ENCODE measurements around the gene HIVEP1.
"Not testable (repeated sequence)": the region's sequence is repeated elsewhere in the genome, so short reads cannot be mapped to it uniquely, and the experiment has no call there.

Gene HIVEP1

DNA sequence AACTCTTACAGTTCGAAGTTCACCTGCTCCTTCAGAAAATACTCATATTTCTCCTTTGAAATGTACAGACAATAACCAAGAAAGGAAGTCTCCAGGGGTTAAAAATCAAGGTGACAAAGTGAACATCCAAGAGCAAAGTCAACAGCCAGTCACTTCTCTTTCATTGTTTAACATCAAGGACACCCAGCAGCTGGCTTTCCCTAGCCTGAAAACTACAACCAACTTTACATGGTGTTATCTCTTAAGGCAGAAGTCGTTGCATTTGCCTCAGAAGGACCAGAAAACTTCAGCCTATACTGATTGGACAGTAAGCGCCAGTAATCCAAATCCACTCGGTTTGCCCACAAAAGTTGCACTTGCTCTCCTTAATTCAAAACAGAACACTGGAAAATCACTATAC, 113.3 kb downstream of the HIVEP1 start:
- no peak for FAIRE-seq

DNA sequence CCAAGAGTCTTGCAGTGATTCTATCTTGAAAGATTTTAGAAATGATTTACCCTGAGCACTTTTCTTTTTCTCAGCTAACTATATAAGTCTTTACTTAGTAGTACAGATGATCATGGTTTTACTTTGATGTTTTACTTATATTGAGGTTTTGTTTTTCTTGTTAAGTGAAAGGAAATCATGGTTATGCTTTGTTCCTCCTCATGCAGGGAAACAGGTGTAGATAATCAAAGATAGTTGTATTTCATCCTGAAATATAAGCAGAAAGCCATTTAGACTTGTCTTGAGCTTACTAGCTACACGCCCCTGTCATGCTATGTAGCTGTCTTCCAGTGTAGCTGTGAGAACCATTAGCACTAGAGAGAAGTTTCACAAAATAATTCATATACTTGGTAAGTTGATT, 113.9 kb downstream of the HIVEP1 start:
- FAIRE-seq, result no peak

DNA sequence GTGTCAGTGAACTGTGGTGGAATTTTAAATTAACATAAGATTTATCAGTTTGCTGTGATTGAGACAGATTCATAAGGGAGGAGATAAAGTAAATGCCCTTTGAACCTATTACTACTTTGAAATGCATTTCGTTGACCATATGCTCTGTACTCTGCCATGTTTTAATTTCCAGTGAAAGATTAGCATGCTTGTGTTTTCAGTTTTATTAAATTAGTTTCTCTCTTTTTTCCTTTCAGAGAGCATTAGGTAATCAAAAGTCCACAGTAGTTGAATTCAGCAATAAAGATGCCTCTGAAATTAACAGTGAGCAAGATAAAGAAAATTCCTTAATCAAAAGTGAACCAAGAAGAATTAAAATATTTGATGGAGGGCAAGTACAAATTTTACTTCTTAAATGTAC, 117.4 kb downstream of the HIVEP1 start:
- FAIRE-seq, result no peak

DNA sequence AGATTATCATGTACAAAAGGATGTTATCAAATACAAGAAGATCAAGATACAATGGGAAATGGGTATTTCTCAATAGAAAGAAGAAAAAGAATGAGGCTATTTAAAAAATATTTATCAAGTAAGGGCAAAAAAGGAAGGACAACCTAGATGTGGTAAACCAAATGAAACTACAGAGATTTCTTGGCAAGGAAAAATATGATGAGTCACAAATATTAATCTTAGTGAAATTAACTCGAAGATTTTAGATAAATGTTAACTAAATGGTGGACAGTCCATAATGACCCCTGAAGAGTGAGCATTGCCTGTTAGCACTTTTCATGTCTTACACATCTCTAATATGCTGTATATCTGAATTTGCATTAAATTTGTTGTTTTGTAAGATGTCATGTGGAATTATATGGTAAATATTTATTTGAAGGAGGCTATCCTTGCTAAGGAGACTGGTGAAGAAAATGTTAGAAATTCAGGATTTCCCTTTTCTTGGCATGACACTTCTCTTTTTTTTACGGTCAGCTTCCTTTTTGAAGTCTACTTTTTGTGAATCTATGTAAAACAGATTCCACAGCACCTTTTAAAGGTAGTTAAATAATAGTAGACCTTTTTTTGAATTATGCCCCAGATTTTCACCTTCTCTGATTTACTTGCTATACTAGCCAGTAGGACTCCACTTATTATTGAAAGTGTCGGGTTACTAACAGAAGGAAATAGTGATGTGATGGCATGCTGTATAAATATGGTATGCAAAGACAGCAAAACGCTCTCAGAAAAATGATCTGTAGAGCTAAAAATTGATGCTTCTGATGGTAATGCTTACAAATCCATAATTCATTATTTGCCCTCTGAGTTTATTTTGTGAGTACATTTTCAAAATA, 120.5 kb downstream of the HIVEP1 start:
- no peak for FAIRE-seq

DNA sequence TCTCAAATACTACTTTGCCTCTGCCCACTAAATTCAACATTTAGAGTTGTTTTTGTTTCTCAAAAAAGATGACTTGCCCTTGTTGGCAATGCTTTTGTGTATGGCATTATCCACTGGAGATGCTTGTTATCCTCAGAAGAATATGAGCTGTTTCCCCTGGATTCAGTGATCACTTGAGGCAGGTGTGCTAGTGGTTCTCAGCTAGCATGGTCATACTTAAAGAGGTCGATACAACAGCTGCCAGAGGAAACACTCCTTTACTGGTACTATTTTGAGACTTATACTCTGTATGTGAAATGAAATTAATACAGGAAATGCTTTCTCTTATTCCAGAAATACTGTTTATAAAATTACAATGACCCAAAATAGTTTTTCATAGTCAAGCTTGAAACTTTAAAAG, 122.5 kb downstream of the HIVEP1 start:
- no peak for FAIRE-seq

DNA sequence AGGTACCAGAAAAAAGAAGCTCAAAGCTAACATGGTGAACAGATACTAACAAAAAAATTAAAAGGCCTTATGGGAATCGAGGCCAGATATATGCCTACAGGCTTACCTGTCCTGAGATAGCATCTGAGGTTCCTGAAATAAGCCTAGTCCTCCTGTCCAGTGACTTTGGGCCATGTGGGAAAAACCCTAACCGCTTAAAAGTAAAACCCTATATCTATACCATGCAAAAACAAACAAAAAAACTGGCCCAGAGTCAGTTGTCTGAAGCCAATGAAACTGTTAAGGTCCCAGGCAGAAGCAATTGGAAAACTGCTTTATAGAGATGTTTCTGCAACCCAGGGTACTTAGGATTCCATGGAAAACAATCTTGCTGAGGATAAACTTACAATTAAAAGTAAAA, 122.9 kb downstream of the HIVEP1 start:
- FAIRE-seq, result no peak

DNA sequence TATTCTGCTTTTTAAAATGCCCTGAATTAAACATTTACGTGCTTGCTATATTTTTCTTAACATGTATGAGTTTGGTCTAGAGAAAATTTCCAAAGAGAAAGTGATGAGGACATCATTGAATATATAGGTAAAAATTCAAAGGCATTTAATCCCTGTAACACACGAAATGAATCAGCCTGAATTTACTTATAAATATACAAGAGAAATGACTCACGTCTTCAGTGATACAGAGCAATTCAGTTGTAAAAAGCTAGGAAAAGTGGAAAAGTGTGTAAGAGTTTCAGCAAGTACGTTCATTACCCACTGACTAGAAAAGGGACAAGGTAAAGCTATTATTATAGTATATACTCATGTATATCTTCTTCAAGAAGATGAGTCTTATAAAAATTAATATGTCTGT, 124.8 kb downstream of the HIVEP1 start:
- no peak for FAIRE-seq

DNA sequence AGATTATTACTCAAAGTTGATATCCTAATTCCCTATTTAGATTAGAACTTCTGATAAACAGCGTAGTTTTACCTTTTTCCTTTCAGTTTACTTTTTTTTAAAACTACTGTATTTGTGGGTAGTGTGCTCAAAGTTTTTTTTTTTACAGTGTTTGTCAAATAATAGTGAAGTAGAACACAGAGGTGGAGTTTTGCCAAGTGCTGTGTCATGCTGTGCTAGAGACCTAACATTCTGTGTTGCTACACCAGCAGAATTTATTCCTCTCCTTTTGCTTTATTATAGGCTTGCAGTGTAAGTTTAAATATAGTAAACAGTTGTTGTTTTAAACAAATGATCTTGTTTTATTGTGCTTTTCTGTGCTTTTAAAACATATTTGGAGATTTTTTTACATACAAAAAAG, 125.4 kb downstream of the HIVEP1 start:
- no peak for FAIRE-seq

DNA sequence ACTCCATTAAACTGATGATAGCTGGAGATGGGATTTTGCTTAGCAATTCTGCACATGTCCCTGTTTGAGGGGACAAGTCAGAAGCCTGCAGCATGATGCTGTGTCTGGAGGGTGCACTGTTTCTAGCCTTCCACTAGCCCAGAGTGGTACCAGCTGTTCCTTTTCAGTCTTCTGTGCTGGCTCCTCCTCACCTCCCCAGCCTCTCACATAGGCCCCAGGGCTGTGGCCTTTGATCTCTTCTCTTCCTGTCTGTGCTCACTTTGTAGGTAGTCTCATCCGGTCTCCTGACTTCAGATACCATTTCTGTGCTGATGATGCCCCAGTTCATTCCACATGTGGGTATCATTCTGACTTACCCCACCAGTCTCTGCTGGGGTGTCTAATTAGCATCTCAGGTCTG, 126.3 kb downstream of the HIVEP1 start:
- FAIRE-seq, result no peak

DNA sequence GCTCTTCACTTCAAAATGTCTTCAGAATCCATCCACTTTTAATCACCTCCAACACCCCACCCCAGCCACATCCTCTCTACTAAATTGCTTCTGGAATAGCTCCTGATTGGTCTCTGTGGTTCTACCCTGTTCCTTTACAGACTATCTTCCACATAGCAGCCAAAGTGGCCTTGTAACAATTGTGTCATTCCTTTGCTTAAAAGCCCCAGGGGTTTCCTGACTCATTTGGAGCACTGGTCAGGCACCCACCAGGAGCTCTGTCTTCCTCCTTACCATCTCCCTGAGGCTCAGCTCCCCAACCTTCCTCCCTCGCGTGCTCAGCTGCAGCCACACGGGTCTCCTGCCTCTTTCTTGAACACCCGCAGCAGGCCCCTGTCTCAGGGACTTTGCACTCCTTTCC, 126.8 kb downstream of the HIVEP1 start:
- no peak for FAIRE-seq

DNA sequence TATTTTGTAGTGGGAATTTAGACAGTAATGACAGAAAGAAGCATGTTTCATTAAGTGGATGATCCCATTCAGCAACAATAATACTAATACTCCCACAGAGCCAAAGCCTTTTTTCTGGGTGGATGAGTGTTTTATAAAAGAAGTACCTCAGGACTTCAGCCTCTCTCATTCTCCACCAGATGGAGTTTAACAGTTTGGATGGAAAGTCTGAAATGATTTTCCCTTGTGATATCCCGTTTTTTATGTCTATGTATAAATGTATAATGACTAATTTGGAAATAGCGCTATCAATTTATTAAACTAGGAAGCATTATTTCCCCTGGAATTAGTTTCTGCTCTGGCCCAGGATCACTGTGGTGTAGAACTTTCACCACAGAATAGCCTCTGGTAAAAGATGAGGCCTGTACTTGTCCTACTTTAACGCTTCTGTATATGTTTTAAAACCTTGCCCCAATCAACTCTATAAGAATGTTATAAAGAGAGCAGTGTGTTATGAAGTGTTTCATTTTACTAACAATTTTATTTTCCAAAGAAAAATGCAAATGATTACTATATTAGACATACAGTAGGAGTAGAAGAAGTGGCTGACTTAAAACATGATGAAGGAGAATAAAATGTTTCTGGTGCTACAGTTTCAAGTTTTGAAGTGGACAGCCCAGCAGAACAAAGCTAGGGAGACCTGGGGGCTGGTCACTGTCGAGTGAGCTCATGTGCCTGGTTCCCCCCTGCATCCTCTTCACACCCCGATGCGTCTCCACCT, 135.6 kb downstream of the HIVEP1 start:
- no peak for FAIRE-seq

DNA sequence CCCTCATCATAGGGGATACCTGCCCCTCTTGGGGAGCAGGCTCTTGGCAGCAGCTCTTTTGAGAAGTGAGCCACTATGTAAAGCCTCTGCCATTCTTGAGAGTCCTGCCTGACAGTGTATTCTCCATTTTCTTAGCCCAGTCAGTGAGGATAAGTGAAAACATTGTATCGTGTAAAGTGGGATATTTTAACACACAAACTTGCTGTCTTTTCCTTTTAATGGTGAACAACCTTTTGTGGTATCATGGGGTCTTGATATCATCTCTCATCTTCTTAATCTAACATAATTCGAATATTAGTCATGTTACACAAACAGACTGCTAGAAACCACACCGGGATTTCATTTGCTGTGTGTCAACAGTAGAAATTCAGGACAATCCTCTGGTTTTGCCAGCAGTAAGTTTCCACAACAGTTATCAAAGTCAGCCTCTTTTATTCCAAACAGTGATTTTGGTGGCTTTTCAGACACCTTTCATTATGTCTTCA, 136.2 kb downstream of the HIVEP1 start:
- FAIRE-seq, result no peak

DNA sequence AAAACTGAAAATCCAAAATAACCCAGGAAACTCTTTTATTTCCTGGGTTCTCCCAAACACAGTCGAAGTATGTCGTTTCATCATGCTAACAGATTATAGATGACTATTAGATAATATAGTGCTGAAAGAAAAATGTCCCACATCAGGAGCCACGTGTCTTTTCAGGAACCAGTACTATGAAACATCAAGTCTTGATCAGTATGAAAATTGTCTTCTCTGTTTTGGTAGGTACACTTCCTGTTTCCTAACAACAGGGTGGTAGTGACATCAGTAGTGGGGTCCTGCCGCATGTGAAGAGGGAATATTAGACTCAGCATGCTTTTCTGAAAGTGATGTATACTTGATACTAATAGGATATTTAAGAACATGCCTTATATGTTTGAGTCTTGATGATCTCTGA, 136.7 kb downstream of the HIVEP1 start:
- no peak for FAIRE-seq

DNA sequence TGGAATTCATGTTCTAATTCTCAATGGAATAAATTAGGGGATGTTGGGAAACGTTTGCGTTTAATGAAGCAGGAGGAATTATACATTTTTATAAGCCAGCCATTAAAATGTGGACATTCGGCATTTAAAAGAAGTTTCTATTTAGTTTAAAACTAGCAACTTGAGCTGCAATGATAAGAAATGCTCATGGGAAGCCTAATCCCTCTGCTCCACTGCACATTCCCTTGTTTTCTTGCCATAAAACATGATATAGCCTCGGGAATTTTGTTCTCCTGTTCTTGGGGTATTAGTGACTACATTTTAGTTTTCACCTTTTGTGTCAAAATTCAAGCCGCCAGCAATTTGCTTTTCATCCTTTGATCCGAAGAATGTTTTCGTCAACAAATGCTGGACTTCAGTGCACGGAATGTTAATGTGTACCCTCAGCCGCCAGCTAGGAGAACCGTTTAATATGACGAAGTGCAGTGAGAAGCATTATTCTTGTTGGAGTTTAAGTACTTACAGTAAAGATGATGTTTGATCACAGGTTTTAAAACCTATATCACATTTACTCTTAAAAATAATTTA, 137.9 kb downstream of the HIVEP1 start:
- FAIRE-seq, result no peak

DNA sequence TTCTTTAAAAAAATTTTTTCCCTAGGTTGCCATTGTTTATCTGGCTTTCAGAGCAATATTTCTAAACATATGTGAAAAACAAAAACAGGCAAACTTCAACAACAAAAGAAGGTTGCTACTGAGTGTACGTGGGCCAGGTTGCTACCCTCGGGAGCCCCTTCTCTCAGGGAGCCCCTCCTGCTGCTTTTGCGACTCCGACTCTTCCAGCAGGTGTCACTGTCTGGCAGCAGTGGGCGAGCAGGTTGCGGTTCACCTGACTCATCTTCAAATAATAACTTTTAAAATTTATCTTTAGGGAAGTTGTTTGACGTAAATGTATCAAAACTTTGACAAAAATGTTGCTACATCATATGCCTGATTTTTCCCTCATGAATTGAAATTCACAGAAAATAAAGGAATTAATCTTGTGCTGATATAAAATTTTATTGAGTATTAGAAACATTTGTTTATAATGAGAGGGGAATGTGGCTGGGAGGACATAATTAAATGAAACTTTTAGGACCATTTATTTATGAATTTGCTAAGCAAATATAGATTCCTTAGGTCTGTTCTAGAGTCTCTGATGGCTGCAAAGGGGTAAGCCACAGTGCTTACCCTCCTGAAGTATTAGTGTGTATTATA, 138.8 kb downstream of the HIVEP1 start:
- FAIRE-seq, result no peak

DNA sequence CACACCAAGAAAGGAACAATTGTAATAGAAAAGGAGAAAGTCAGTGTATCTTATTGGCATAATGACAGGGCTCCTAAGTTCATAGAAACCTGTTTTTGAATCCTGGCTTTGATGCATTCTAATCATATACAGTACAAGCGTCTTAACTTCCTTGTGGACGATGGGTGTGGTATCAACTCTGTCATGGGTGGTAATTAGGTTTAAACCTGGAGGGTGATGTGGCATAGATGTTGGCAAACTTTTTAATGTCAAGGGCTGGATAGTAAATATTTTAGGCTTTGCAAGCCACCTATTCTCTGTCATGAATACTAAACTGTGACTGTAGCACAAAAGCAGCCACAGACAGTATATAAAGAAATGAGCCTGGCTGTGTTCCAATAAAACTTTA, 139.3 kb downstream of the HIVEP1 start:
- FAIRE-seq, result no peak

DNA sequence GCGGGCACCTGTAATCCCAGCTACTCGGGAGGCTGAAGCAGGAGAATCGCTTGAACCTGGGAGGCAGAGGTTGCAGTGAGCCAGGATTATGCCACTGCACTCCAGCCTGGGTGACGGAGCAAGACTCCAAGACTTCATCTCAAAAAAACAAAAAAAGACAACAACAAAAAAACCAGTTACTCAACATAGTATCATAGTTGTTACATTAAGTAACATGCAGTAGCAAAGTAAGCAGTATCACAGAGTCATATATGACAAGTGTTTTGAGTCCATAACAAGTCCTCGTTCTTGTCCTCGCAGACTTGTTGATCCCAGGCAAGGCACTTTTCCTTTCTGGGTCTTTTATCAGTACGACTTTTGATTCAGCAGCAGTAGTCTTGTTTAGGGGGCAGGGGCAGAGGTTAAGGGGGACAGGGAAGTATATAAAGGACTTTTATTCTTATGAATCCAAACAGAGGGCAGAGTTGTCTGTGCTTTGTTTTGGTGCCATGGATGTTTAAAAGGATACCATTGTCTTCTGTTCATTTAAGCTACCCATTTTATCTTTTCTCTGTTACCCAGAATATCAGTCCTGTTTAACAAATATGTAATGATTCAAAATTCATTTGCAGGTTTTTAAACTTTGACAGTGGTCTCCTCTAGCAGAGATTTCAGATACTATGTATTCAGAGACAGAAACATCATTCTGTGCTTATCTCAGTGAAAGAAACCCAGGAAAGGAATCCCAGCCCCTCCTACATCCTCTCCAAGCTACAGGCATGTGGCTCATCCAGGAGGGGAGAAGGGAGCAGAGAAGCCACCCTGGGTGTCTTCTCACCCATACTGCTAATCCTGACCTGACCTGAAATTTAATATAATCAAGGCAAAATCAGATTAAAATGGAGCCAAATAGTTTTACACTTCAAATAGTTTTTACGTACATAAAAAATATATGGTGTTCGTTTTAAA, 140.2 kb downstream of the HIVEP1 start:
- FAIRE-seq, result no peak

DNA sequence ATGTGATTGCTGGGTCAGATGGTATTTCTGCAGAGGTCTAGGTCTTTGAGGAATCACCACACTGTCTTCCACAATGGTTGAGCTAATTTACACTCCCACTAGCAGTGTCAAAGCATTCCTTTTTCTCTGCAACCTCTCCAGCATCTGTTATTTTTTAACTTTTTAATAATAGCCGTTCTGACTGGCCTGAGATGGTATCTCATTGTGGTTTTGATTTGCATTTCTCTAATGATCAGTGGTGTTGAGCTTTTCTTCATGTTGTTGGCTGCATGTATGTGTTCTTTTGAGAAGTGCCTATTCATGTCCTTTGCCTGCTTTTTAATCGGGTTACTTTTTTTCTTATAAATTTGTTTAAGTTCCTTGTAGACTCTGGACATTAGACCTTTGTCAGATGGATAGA, 143.7 kb downstream of the HIVEP1 start:
- not testable (repeated sequence) for FAIRE-seq

DNA sequence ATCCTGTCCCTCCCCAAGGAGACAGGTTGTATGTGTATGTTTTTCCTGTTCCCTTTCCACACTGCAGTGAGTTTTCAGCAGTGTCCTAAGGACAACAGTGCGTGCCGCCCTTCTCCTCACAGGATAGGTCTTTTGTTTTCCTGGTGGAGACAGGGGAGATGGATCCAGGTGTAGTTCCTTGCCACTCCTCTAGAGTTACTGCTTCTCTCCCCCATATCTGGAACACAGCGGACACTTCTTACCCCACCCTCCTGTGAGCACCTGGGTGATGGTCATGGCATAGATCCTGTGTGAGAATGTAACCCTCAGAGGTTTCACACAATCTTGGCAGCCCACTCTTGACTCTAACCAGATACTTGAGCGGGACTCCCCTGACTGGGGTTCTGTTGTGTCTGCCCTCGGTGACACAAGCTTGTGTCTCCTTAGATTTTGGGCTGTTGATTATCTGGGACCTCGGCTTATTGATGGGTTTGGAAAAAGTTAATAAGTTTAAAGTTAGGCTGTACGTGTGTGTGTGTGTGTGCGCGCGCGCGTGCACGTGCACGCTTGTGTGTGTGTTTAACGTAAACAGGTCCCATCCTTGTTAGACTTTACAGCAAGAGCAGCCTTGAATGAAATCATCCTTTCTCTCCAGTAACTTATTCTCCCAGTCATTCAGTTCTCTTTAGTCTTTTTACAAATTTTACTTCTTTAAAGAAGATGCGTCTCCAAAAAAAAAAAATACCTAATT, 146.7 kb downstream of the HIVEP1 start:
- no peak for FAIRE-seq

DNA sequence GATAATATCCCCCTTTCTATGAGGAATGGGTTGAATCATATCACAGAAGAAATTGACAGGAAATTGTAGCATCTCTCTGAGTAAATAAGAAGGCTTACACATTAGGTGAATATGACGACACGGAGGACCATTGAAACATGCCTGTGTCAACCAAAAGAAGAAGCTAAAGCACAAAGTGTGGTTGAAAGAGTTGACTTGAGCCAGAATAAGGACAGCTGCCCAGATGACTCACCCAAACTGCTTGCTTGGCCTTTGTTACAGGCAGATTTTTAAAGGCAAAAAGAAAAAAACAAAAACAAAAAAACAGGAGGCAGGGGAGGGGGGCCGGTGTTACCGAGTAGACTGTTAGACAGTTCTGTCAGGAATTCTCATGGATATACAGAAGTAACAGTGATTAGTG, 148.2 kb downstream of the HIVEP1 start:
- FAIRE-seq, result no peak

DNA sequence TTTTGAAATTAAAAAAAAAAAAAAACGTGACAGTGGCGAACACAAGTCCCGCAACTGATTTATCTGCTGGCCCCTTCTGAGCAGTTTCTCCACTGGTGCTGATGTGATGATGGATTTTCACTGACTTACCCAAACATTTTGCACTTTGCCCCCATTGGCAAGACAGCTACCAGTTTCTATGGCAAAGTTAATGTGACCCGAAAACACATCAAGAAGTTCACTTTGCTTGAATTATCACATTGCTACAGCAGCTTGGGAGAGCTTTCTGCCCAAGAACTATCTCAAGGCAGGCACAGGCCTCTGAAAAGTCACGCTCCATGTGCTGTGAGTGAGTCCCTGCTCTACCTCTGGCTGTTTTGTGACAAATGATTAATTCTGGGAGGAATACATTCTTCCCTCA, 150.1 kb downstream of the HIVEP1 start:
- no peak for FAIRE-seq

DNA sequence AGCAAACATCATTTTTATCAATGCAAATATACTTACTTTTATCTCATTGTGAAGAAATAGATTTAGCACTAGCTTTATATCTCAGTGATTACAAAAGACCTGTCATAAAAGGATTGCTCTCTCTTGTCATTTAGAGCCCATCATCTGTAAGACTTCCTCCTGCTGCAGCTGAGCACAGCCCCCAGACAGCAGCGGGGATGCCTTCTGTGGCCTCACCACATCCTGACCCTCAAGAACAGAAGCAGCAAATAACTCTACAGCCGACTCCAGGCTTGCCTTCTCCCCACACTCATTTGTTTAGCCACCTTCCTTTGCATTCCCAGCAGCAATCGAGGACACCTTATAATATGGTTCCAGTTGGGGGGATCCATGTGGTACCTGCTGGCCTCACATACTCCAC, 151.0 kb downstream of the HIVEP1 start:
- no peak for FAIRE-seq
